SK-N-SH treated with all-trans-retinoic acid at 6 μM for 48 hours (cell line): ENCODE results near the gene ESPNL.

Source experiments
- ARNTL ChIP-seq: fragments of 450-650 bp; formaldehyde crosslinking; IDR thresholded peaks from 2 replicates; pipeline ENCODE4 v1.5.0; 2020; ENCODE audit warnings: low read depth, mild to moderate bottlenecking, moderate library complexity, borderline replicate concordance
- CREB5 ChIP-seq: fragments of 250-450 bp; sonication (Bioruptor Pico); IDR thresholded peaks from 2 replicates; pipeline ENCODE4 v1.5.1; 2020; ENCODE audit warnings: low read depth, mild to moderate bottlenecking, moderate library complexity
- CSDC2 ChIP-seq: fragments of 250-450 bp; sonication (Bioruptor Pico); IDR thresholded peaks from 2 replicates; pipeline ENCODE4 v1.5.0; 2020; ENCODE audit warnings: mild to moderate bottlenecking, moderate library complexity
- GLIS3 ChIP-seq: fragments of 250-450 bp; sonication (Bioruptor Pico); IDR thresholded peaks from 2 replicates; pipeline ENCODE4 v1.5.0; 2020; ENCODE audit warnings: mild to moderate bottlenecking, moderate library complexity
- PATZ1 ChIP-seq: fragments of 250-450 bp; sonication (Bioruptor Pico); IDR thresholded peaks from 2 replicates; pipeline ENCODE4 v1.8.0; 2020; ENCODE audit warnings: mild to moderate bottlenecking, moderate library complexity, borderline replicate concordance
- POU6F1 ChIP-seq: fragments of 250-450 bp; sonication (Bioruptor Pico); IDR thresholded peaks from 2 replicates; pipeline ENCODE4 v1.8.0; 2021; ENCODE audit warnings: low read depth, mild to moderate bottlenecking, moderate library complexity, borderline replicate concordance
- PPARA ChIP-seq: fragments of 250-450 bp; sonication (Bioruptor Pico); IDR thresholded peaks from 2 replicates; pipeline ENCODE4 v1.5.0; 2020; ENCODE audit warnings: mild to moderate bottlenecking, borderline replicate concordance
- RARB ChIP-seq: fragments of 250-450 bp; sonication (Bioruptor Pico); IDR thresholded peaks from 2 replicates; pipeline ENCODE4 v1.8.0; 2021; ENCODE audit warnings: mild to moderate bottlenecking, moderate library complexity
- SNAI2 ChIP-seq: fragments of 250-450 bp; sonication (Bioruptor Pico); IDR thresholded peaks from 2 replicates; pipeline ENCODE4 v1.5.0; 2020; ENCODE audit warnings: mild to moderate bottlenecking, moderate library complexity
- ZFP30 ChIP-seq: fragments of 450-650 bp; formaldehyde crosslinking; IDR thresholded peaks from 2 replicates; pipeline ENCODE4 v1.5.0; 2022; ENCODE audit warnings: mild to moderate bottlenecking, moderate library complexity
- ZNF8 ChIP-seq: fragments of 450-650 bp; formaldehyde crosslinking; IDR thresholded peaks from 2 replicates; pipeline ENCODE4 v1.5.0; 2020; ENCODE audit warnings: mild to moderate bottlenecking, moderate library complexity

GRCh38 chr2:238130696-238131628, 30.8 kb downstream of the ESPNL start:
- TF ChIP-seq PATZ1 (CRISPR knock-in tag): no peak
- TF ChIP-seq ARNTL (CRISPR knock-in tag): no peak
- TF ChIP-seq CSDC2 (CRISPR knock-in tag): no peak
- TF ChIP-seq ZNF8 (CRISPR knock-in tag): no peak
- TF ChIP-seq ZFP30 (CRISPR knock-in tag): no peak
- no peak for TF ChIP-seq RARB (CRISPR knock-in tag)
- TF ChIP-seq SNAI2: no peak
- no peak for TF ChIP-seq GLIS3
- no peak for TF ChIP-seq POU6F1 (CRISPR knock-in tag)
- no peak for TF ChIP-seq CREB5 (CRISPR knock-in tag)
- no peak for TF ChIP-seq PPARA (CRISPR knock-in tag)
